Measurements from ENCODE around the gene ITPR3. TPM values are rescaled to one million over a fixed set of nuclear protein-coding genes. Genes with fewer than 3 reads are reported as not detected.

ITPR3 gene
- total RNA-seq, 3 donors from 2014 or later = 60.2 to 111 (median 103) TPM

DNA sequence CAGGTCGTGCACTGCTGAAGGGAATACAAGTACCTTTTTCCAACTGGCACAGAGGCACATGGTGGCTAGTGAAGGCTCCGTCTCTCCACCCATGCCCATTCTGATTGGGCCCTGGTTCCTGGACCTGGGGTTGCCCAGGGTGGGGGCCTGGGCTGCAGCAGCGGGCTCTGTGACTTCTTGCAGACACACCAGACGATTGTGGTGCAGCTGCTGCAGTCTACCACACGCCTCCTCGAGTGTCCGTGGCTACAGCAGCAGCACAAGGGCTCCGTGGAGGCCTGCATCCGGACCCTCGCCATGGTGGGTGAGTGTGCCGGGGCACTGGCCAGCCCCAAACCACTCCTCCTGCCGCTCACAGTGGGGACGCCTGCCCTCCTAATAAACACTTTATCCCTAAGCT, 61.2 kb downstream of the ITPR3 start:
- peaks cover 4% of the 10 kb centered on the region for H3K36me3 ChIP-seq (ENCODE audit: low read depth)
- intact Hi-C loops (cut with DNase I, micrococcal nuclease) = no loop called here

DNA sequence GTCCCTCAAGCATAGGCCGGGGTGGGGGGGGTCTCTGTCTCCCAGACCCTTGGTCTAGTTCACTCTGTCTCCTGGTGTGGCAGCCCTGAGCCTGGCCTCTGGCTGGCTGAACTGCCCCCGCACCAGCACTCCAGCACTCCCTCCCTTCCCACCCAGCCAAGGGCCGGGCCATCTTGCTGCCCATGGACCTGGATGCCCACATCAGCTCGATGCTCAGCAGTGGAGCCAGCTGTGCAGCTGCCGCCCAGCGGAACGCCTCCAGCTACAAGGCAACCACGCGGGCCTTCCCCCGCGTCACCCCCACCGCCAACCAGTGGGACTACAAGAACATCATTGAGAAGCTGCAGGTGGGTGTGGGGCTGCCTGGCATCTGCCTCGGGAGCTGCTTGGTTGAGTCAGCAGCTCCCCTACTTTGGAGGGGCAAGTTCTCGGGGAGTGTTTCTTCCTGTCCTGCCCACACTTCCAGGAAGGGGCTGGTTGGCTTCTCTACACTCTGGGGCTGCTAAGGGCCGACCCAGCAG, 62.0 kb downstream of the ITPR3 start:
- peaks cover 4% of the 10 kb centered on the region for H3K36me3 ChIP-seq (ENCODE audit: low read depth)
- H3K4me1 ChIP-seq (ENCODE audit: low read depth) = no peaks in the 10 kb centered on the region
- TF ChIP-seq, protein P1, sequence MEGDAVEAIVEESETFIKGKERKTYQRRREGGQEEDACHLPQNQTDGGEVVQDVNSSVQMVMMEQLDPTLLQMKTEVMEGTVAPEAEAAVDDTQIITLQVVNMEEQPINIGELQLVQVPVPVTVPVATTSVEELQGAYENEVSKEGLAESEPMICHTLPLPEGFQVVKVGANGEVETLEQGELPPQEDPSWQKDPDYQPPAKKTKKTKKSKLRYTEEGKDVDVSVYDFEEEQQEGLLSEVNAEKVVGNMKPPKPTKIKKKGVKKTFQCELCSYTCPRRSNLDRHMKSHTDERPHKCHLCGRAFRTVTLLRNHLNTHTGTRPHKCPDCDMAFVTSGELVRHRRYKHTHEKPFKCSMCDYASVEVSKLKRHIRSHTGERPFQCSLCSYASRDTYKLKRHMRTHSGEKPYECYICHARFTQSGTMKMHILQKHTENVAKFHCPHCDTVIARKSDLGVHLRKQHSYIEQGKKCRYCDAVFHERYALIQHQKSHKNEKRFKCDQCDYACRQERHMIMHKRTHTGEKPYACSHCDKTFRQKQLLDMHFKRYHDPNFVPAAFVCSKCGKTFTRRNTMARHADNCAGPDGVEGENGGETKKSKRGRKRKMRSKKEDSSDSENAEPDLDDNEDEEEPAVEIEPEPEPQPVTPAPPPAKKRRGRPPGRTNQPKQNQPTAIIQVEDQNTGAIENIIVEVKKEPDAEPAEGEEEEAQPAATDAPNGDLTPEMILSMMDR (IDR thresholded peaks at IDR 0.05) = no peak
- no peak overlapping the region for H3K4me3 ChIP-seq
- ATAC-seq (no peak), DNase-seq (no peak)
- H3K9me3 ChIP-seq = no peaks in the 10 kb centered on the region
- intact Hi-C loops (cut with DNase I, micrococcal nuclease) = no loop called here

More for the DNA sequence above, 61.2 kb downstream of the ITPR3 start:
- Histone ChIP-seq H3K4me3 (no peak overlapping the region), H3K4me1 (ENCODE audit: low read depth) (no peaks in the 10 kb centered on the region), H3K9me3 (no peaks in the 10 kb centered on the region)
- TF ChIP-seq, protein P1 (IDR thresholded peaks at IDR 0.05) = no peak
- DNase-seq (no peak), ATAC-seq (no peak)

DNA sequence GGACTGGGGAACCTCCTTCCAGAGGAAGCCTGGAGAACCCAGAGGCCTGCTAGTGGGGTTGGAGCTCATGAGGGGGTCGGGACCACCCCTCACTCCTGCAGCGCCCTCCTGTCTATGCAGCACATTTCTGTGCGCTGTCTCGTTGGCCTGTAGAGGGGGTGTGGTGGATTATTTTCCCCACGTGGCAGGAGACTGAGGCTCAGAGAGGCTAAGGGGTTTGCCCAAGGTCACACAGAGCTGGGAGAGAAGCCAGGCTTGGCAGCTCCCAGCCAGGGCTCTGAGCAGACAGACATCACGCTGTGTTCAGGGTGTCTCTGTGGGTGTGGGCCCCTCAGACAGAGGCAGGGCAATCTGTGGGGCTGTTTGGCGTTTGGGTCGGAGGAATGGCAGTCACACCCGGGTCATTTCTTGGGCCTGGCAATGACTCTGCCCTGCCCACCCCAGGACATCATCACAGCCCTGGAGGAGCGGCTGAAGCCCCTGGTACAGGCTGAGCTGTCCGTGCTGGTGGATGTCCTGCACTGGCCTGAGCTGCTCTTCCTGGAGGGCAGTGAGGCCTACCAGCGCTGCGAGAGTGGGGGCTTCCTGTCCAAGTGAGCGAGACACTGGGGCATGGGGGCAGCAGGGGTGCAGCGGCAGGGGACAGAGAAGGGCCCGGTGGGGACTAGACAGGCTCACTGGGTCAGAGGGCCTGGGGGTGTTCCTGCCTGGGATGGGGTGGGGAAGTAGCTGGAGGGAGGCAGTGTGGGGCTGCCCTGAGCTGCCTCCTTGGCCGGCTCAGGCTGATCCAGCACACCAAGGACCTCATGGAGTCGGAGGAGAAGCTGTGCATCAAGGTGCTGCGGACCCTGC, 62.7 kb downstream of the ITPR3 start:
- ATAC-seq (no peak), DNase-seq (peak in 1 of 3 donors; percentile 33)
- no peak overlapping the region for H3K4me3 ChIP-seq
- no peaks in the 10 kb centered on the region for H3K9me3 ChIP-seq
- H3K36me3 ChIP-seq (ENCODE audit: low read depth) = peaks cover 4% of the 10 kb centered on the region
- no peaks in the 10 kb centered on the region for H3K4me1 ChIP-seq (ENCODE audit: low read depth)
- TF ChIP-seq, protein P1 (IDR thresholded peaks at IDR 0.05) = no peak
- intact Hi-C loops (cut with DNase I, micrococcal nuclease) = no loop called here

- Histone ChIP-seq H3K4me3 (no peak overlapping the region), H3K4me1 (ENCODE audit: low read depth) (no peaks in the 10 kb centered on the region), H3K9me3 (no peaks in the 10 kb centered on the region), H3K36me3 (ENCODE audit: low read depth) (peaks cover 4% of the 10 kb centered on the region)
- intact Hi-C loops (cut with DNase I, micrococcal nuclease) = no loop called here
- no peak for ATAC-seq
- TF ChIP-seq, protein P1 (IDR thresholded peaks at IDR 0.05) = no peak
- DNase-seq = peak in 1 of 3 donors; percentile 50
Measured at GRCh38 chr6:33684428-33684896, 63.3 kb downstream of the ITPR3 start.

- H3K4me1 ChIP-seq (ENCODE audit: low read depth) = no peaks in the 10 kb centered on the region
- peaks cover 4% of the 10 kb centered on the region for H3K36me3 ChIP-seq (ENCODE audit: low read depth)
- TF ChIP-seq, protein P1 (IDR thresholded peaks at IDR 0.05) = no peak
- H3K9me3 ChIP-seq = no peaks in the 10 kb centered on the region
- ATAC-seq = no peak
- H3K4me3 ChIP-seq = no peak overlapping the region
- intact Hi-C loops (cut with DNase I, micrococcal nuclease) = no loop called here
- peak in 1 of 3 donors; percentile 30 for DNase-seq
Measured at GRCh38 chr6:33684983-33685382, 63.9 kb downstream of the ITPR3 start.

Data from mucosa of descending colon (tissue), 3 donors.